Stimulated activated CD8-positive, alpha-beta memory T cell treated with anti-CD3 and anti-CD28 coated beads, Interleukin-4, amount 100 ng/mL, for 24 hours (primary cell): ENCODE data around the gene SERPINB6.

Source experiments
- DNase-seq: peaks from one replicate; pipeline ENCODE4 v3.0.0-alpha.2; 2020; ENCODE audit warnings: low read depth

The SERPINB6 gene

DNA sequence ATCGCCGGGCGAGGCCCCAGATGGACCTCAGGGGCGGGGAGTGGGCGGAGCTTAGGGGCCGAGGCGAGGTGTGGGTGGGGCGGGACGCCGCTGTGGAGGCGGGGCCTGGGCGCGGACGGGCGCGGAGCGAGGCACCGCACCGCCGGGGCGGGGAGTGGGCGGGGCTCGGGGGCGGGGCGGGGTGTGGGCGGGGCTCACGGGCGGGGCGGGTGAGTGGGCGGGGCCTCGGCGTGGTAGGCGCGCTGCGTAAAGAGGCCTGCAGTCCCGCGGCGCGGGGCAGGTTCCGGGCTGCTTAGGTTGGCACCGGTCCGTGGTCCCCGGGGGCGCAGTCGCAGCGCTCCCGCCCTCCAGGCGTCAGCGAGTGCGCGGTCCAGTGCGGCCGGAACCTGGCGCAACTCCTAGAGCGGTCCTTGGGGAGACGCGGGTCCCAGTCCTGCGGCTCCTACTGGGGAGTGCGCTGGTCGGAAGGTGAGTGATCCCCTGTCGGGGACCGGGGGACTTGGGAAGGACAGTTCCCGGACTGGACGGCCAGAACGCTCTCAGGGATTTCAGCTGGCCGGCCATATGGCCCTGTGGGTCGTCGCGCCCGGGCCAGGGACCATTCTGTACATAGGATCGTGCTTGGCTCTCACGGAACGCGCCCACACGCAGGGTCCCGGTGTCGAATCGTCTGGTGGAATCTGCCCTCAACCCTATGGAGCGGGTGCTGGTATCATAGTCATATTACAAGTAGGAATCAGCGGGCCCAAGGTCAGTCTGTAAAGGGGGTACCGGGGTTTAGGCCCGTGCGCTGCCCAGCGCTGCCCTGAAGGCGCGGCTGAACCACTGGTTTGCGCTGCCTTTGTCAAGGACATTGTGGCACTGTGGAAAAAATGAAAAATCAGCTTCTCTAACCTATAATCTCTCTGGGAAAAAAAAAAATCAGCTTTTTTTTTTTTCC lies 28.5 kb upstream of the SERPINB6 start, which contains the start of gene NQO2:
Gene NQO2, plus strand, starts transcription at position 277 of the 940 bp plus-strand sequence. CDS start 6,659 bp downstream, outside the sequence.
- peak; percentile 84 for DNase-seq

- DNase-seq: no peak
Measured at GRCh38 chr6:2998998-2999617, 27.7 kb upstream of the SERPINB6 start.

GRCh38 chr6:2998249-2998997 lies 27.1 kb upstream of the SERPINB6 start:
- peak; percentile 9 for DNase-seq

- DNase-seq: no peak
Measured at GRCh38 chr6:2993755-2994317, 22.5 kb upstream of the SERPINB6 start.

DNA sequence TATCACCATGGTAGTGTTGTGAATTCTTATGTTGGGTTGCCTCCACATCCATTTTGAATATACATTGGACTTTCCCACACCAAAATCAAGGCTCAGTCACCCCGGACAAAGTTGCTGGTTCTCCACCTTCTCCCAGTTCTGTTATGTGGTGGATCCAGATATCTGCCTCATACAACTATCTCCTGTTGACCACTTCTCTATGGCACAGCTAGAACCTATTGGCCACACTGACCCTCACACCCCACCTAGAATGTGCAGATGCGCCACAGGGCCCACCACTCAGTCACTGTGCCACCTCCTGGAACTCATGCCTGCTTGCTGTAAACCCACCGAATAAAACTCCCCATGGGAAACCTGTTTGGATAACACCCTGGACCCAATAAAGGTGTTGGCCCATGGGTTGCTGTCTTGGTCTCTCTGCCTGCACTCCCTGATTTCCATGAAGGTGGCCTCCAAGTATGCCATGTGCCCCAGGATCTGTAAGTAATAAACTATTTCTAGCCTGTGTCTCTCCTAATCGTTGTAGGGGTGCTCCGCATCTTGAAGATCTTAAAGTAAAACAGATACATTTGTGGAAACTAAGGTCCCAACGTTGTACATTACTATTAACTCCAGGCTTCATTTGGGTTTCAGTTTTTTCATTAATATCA lies 21.1 kb upstream of the SERPINB6 start:
- no peak for DNase-seq

- DNase-seq: no peak
Measured at GRCh38 chr6:2990932-2991506, 19.7 kb upstream of the SERPINB6 start.

DNA sequence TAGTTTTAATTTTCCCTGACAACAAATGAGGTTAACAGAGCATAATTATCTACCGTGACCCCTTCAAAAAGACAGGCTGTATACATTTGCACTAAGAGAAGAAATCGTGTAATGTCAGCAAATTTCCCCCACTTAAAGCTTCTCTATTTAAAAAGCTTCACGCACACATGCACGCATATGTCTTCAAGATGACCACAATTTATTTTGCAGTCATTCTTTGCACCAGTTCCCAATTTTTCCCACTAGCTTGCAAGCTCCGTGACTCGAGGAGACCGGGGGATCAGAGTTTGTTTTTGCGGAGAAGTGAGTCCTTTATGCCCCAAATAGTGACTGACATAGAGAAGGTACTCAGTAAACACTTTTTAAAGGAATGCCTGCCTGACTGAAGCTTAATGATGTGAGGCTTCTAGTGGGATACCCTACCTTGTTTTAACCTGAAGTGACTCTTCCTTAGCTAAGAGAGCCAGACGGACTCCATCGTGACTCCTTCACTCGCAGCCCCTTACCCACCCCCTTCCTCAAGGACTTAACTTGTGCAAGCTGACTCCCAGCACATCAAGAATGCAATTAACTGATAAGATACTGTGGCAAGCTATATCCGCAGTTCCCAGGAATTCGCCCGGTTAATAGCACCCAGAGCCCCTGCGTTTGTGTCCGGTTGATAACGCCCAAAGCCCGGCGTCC lies 19.0 kb upstream of the SERPINB6 start:
- no peak for DNase-seq

DNA sequence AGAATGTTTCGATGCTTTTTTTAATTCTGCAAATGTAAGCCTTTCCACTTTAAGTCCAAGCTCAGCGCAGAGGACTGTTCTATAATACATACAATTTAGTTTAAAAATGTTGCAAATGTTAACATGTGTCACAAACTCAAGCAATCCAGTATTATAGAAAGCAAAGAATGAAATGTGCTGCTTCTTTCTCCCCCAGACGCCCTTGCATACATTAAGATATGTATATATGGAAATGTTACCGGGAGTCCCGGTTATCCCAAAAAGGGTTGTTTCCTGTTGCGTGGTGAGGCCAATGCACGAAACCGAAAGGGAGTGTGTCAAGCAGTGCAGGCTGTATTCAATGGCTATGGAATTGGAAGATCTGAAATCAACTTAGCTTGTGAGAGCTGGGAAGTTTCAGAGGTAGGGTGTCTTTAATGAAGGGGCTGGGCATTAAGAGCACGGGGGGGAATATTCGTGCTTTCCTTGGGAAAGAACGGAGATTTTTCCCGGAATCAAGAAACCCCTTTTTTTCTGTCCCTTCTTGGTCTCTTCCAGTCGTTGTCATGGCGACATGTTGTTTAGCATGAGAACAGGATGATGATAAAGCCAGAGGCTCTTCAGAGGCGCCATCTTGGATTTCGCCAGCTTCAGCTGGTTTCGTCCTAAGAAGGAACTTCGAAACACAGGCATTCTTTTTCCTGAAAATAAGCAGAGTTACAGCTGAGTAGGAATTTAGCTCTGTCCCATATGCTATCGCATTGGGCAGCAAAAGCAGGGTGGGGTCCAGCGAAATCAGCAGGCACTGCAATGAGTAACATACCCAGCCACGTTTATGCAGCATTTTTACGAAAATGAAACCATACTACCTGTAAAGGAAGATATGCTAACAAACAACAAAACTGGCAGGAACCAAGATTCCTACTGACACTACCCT lies 18.2 kb upstream of the SERPINB6 start:
- DNase-seq: peak; percentile 50

- DNase-seq: peak; percentile 71
Measured at GRCh38 chr6:2988426-2989331, 17.3 kb upstream of the SERPINB6 start.

GRCh38 chr6:2988094-2988425 lies 16.7 kb upstream of the SERPINB6 start:
- DNase-seq: no peak

DNA sequence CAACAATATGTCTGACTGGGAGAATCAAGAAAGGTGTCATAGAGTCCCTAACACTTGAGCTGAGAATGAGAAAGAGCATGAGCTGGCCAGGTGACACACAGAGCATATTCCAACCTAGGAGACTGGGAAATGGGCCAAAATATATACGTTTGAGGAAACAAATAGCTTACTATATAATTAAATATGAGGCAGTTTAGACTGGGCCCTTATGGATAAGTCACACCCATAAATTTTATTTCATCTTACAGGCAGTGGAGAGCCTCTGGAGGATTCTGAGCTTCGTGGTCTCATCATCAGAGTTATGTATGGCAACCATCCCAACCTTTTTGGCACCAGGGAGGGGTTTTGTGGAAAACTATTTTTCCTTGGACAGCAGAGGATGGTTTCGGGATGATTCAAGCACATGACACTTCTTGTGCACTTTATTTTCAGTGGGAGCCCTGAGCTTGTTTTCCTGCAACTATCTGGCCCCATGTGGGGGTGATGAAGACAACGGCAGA lies 15.4 kb upstream of the SERPINB6 start:
- no peak for DNase-seq

DNA sequence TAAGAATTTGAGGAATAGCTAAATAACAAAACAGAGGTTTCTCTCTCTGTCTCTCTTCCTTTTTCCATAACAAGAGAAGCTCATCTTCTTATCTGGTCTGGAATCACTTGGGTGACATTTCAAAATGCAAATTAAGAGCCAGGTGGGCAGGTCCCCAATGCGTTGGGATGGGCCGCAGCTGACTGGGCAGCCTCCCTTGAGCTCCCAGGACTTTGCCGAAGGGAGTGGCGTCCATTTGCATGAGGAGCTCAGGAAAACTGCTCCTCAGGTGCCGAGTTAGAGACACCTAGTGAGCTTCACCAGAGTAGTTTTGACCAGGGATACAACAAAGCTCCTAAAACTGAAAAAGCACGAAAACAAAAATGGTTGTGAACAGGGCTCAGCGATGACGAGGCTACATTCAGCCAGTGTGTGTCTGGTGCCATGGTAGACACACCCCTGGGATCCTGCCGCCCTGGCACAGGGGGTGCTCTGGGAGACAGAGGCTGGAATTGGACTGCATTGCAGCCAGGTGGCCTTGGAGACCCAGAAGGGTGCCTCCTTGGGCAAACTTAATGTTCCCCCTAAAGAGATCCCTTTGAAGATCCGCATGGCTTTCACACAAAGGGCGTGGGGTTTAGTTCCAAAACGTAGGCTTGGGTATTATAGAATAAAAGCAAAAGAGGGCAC lies 13.5 kb upstream of the SERPINB6 start:
- no peak for DNase-seq

- no peak for DNase-seq
Measured at GRCh38 chr6:2982426-2983117, 11.2 kb upstream of the SERPINB6 start.

- no peak for DNase-seq
Measured at GRCh38 chr6:2980465-2980855, 9.1 kb upstream of the SERPINB6 start.

- DNase-seq: no peak
Measured at GRCh38 chr6:2979819-2980464, 8.6 kb upstream of the SERPINB6 start.

GRCh38 chr6:2978923-2979322 lies 7.6 kb upstream of the SERPINB6 start:
- DNase-seq: no peak
